ENCODE results near the gene CDH4.

The CDH4 gene

DNA sequence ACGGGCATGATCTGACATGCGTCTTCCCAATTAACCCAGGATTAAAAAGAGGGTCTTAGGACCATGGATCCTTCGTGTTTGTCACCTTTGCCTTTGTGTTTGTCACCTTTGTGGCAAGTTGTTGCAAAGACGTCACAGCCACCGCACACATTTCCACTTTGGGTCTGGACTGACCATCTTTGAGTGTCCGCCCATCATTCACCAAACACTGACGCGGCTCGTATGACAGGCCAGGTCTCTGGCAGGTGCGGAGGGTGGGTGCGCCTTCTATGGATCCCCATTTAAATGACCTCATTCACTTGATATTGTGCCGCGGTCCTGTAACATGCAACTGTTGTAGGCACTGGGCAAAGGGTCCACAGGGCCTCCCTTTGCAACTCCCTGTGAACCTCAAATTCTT lies 409.5 kb downstream of the CDH4 start:
- no peak for DNase-seq

GRCh38 chr20:61662226-61662967 lies 410.3 kb downstream of the CDH4 start:
- no peak for DNase-seq

GRCh38 chr20:61662968-61663331 lies 410.9 kb downstream of the CDH4 start:
- DNase-seq = no peak

DNA sequence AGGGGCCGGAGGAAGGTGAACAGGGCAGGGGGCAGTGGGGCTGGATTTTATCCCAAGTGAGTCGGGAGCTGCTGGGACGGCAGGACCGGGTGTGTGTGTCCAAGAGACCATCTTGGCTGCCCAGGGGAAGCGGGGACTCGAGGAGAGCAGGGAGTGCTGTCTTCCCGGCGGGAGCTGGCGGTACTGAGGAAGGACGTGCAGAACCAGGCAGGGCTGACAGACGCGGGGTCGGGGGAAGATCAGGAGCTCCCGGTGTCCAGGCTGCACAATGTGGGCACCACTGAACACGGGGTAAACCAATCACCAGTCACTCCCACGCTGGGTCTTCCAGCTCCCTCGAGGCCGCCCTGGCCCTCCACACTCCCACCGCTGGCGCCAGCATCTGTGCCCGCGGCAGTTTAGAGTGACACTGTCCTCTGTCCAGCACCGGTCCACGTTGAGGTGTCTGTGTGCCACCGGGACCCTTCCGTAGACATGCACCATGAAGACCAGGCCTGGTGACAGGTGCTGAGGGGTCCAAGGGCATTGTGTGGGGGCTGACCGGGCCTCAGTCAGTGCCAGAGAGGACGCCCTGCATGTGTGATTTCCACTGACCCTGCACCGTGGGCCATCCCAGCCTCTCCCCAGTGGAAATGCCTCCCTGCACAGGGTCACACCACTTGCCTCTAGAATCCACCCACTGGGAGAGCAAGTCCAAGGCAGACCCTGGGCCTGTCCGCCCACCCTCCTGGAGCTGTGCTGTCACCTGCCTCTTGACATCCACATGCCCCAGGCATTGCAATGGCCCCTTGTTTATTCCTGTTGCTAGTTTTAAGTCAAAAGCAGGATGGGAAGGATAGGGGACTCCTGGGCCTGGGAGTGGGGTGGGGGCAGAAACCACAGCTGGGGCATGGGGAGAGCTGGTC lies 411.7 kb downstream of the CDH4 start:
- no peak for DNase-seq

DNA sequence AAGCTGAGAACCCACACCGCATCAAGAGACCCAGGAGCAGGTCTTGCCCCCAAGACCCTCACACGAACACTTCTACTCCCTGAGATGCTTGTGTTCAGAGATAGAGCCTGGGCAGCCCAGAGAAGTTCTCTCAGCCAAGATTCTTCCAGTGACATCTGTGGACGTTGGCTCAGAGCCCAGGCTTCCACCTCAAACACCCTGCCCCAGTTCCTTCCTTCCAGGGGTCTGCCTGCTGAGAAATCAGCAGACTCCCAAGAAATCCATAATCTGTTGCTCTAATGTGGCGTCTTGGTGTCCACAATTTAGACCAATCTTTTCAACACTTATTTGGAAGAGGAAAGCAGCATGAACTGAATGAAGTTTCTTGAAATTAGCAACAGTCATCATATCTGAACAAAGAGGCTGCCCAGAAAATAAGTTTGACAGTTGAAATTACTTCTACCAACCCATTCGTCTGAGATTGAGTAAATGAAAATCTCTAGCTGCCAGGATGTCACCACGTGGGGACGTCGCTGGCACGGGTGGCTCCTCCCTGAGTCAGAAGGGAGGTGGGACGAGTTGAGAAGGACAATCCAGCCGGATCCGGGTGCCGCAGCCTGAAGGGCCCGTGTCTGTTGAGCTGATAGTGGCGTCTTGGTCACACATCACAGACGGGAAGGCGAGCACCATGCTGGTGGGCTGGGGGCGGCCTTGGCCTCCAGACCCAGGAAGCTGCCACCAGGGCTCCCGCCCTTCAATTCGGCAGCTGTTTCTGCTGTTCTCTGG lies 412.7 kb downstream of the CDH4 start:
- no peak for DNase-seq

DNA sequence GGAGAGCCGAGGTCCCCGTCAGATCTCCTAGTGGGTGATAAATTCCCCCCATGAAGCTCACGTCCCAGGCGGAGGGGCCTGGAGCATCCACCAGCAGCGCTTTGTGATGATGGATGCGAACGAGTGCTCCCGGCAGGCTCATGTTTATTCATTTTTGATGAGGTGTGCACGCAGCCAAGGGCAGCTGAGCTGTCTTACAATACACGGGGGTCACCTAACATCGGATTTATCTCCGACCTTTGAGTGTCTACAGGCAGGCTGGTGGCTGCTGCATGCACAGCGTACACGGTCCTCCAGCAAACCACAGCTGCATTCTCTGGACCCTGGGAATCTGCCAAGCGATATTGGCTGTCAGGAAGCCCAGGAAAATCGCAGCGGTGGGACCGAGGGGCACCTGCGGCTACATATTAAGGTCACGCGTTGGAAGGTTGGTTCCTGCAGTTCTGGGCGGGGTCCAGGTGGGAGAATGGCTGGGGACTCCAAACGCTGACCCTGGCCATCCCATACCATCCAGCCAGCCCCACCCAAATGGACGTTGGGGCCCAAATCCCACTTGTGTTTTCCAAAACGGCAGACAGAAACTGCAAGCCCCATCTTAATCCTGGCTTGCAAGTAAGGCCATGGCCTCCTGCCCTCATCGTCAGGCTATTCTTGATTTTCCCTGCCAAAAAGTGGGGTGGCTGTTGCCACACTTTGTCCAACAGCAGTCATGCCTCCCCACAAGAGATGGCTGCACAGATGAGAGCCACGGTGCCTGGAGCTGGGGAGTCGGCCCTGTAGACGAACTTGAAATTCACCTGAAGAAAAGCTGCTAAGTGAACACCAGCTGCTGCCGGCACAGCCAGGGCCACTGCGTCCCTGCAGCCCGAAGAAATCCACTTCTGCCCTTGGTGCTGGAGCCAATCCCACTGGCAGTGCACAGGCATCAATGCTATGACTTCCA lies 413.7 kb downstream of the CDH4 start:
- DNase-seq = no peak

- no peak for DNase-seq
Observed at GRCh38 chr20:61666471-61666832, 414.4 kb downstream of the CDH4 start.

GRCh38 chr20:61667056-61667792 lies 415.2 kb downstream of the CDH4 start:
- DNase-seq = no peak

DNA sequence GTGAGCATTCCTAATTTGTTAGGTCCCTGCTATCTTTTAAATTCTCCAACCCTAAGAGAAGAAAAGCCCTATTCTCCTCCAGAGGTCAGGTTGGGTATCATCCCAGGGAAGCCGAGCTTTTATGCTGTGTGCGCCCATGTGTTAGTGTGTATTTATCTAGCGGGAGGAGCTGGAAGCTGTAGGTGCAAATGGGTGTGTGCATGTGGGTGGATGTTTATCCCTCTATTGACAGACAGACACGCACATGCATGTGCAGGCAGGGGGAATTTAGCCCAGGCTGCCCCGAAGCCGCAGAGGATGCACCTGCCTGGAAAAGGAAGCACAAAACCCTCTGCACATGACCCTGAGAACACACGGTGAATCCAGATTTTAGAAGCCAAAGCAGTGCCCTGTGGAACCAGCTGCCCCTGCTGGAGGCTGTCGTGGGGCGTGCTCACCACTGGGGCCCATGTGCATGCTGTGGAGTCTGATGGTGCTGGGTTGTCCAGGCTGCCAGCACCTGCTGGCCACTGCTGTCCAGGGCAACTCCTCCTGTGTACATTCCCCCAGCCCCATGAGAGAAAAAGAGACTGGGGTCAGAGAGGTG lies 416.1 kb downstream of the CDH4 start:
- DNase-seq = no peak

DNA sequence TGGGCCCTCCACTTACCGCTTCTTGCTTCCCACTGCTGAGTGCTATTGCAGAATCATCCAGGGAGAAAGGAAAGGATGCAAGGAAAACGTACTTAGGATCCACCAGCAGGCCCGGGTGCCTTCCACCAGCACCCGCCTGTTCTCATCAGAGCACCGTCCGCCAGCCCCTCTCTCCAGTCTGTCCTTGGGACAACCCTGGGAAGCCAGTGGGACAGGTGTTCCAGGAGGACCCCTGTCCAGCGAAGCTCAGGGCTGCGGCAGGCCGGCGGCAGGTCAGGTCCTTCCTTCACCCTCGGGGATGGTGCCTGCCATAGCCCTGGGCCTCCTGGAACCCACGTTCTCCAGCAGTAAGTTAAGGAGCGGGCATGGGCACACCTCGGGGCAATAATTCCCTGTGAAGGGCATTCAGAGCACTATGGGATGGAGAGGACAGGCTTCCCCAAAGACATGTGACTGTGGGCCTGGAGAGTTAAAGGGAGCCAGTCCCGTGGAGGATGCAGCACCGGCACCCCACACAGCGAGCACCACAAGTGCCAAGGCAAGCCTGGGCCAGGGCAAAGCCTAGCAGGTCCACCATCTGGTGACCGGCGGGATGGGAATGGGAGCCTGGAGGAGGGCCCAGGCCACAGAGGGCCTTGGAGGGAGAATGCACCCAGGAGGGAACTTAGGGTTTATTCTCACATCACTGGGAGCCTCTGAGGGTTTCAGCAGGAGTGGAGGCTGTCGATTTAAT lies 416.9 kb downstream of the CDH4 start:
- DNase-seq = no peak

DNA sequence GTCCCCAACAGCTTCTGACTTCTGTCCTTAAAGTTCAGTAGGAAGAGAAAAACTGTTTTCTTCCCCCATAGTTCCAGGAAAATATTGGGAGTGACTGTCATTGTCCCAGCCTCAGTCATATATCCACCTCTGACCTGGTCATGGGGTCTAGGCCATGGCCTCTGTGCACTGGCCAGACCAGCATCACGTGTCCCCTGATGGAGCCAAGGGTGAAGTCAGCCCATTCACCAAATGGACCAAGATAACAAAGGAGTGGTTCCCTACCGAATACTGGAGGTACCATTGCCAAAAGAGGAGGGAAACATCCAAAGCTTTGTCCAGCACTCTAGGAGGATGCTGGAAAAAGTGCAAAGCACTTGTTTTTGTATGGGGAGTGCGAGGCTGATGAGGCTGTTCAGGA lies 418.2 kb downstream of the CDH4 start:
- DNase-seq = no peak

DNA sequence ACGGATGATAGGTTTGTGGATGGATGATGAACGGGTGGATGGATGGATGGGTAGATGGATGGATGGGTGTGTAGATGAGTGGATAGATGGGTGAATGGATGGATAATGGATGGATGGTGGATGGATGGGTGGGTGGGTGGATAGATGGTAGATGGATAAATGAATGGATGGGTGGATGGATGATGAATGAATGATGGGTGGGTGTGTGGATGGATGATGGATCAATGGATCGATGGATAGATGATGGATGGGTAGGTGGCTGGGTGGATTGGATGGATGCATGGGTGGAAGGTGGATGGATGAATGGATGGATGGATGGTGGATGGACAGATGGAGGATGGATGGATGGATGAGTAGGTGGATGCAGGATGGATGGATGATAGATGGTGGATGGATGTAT lies 419.5 kb downstream of the CDH4 start:
- no peak for DNase-seq

DNA sequence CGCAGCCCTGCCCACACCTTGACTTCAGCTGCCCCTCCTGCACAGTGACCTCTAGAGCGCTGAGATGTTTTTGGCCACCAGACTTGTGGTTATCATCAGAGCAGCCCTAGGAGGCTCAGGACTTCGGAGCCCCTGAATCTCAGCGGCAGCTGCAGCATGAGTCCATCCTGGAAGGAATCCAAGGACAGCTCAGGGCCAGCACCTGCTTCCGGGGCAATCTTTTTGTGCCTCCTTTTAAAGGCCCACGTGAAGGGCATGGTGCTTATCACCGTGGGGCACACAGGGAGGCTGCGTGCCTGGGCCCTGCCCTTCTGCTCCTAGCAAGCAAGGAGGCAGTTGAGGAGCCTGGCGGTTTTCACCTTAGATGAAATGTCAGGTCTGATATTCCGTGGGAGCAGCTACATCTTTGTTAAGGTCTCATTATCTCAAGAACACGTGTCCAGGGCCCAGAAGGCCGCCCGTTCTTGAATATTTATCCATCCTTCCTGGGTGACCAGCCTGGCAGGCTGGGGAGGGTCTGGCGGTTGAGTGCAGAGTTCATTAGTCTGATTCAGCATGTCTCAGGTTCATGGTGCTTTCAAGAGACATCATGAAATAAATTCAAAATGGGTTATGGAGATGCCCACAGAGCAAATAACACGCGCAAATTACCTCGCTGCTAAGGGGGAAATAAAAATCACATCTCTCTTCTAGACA lies 421.2 kb downstream of the CDH4 start:
- no peak for DNase-seq

GRCh38 chr20:61674121-61674520 lies 422.1 kb downstream of the CDH4 start:
- no peak for DNase-seq

DNA sequence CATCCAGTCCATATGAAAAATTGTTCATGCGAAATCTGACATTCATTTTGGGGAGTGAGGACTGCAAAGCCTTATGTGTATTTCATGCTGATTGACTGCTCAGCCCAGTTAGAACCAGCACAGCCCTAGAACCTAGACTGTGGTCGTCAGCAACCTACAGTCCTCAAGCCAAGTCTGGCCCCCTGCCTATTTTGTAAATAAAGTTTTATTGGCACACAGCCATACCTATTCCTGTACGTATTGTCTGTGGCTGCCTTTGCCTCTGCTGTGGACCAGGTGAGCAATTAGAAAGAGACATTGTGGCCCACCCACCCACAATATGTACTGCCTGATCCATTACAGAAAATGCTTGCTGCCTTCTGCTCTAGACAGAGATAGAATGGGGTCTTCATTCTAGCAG lies 422.6 kb downstream of the CDH4 start:
- no peak for DNase-seq

DNA sequence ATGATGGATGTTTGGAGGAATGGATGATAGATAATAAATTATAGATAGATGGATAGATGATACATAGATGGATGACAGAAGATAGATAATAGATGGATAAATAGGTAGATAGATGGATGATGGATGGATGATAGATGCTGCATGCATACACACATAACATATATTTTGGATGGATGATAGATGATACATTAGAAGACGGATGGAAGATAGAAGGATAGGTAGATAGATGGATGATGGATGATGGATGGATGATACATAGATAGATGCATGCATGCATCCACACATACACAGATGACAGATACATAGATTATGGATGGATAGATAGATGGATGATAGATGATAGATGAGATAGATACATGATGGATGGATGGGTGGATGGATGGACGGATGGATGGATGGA lies 425.9 kb downstream of the CDH4 start:
- no peak for DNase-seq

DNA sequence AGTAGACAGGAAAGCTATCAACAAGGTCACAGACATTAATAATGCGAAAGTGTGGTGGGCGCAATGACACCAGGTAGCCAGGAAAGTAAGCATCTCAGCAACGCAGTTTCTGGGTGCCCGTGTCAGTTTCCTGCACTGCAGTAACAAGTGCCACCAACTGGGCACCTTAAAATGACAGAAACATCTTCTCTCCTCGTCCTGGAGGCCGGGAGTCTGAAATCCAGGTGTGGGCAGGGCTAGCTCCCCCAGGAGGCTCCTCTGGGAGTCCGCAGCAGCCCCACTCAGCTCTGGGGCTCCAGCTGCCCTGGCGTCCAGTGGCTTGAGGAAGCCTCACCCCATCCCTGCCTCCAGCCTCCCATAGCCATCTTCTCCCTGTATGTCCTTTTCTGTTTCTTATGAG lies 426.4 kb downstream of the CDH4 start:
- DNase-seq = no peak

DNA sequence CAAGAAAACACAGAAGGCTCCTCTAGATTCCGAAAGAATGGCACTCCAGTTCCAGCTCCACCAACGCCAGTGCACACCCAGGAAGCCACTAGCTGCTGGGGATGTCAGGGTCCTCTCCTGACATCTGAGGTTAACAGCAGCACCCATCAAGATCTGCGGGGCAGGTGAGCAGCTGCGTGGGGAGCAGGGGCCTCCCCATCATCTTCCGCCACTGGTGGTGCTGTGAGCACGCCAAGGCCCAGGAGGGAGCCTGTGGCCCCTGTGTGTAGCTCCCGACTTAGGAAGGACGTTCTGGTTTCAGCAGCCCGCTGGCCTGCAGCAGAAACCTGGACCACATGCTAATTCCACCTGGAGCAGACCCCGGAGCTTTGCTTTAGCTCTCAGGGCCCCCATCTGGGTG lies 427.4 kb downstream of the CDH4 start:
- no peak for DNase-seq

- no peak for DNase-seq
Observed at GRCh38 chr20:61680096-61680495, 428.0 kb downstream of the CDH4 start.

Measured in eye (tissue), 1 donor.